Measurements from ENCODE around the gene DNAJC13.

GRCh38 chr3:132414841-132415240, 2.5 kb upstream of the DNAJC13 start:
- no peak for TF ChIP-seq POLR2A (IDR thresholded peaks at IDR 0.05)
- TF ChIP-seq EP300 (IDR thresholded peaks at IDR 0.05): no peak
- TF ChIP-seq CTCF (IDR thresholded peaks at IDR 0.05): no peak
- TF ChIP-seq POLR2AphosphoS5 (IDR thresholded peaks at IDR 0.05): no peak

Data from gastroesophageal sphincter (tissue), 3 donors.